Measurements from ENCODE around the gene FBXO41.

FBXO41 gene

GRCh38 chr2:73238976-73239375, 45.3 kb downstream of the FBXO41 start:
- DNase-seq: no peak

- DNase-seq: no peak
These were observed 46.1 kb downstream of the FBXO41 start for GRCh38 chr2:73238149-73238548.

- DNase-seq: no peak
These were observed 47.1 kb downstream of the FBXO41 start for GRCh38 chr2:73237168-73237567.

GRCh38 chr2:73235315-73236028, 48.8 kb downstream of the FBXO41 start:
- no peak for DNase-seq

- DNase-seq: peak; percentile 94
These were observed 50.1 kb downstream of the FBXO41 start, which contains the start of gene CCT7 for GRCh38 chr2:73233932-73234832. TSS of gene CCT7 (plus strand) at chr2:73234308. CDS start at chr2:73234379, 71 bp downstream.

GRCh38 chr2:73233154-73233931, 50.9 kb downstream of the FBXO41 start, which contains the start of gene PRADC1:
TSS of gene PRADC1 (minus strand) at chr2:73233239. CDS start at chr2:73233160, 79 bp downstream.
- DNase-seq: peak; percentile 98

- DNase-seq: peak; percentile 33
These were observed 51.7 kb downstream of the FBXO41 start for GRCh38 chr2:73232403-73233153.

GRCh38 chr2:73228631-73229030, 55.6 kb downstream of the FBXO41 start:
- no peak for DNase-seq

GRCh38 chr2:73227086-73227485, 57.2 kb downstream of the FBXO41 start:
- DNase-seq: no peak

GRCh38 chr2:73225513-73226360, 58.5 kb downstream of the FBXO41 start:
- no peak for DNase-seq

- DNase-seq: no peak
These were observed 60.5 kb downstream of the FBXO41 start for GRCh38 chr2:73223821-73224220.

- DNase-seq: no peak
These were observed 66.0 kb downstream of the FBXO41 start for GRCh38 chr2:73218298-73218697.

- DNase-seq: no peak
These were observed 66.5 kb downstream of the FBXO41 start for GRCh38 chr2:73217826-73218225.

- DNase-seq: no peak
These were observed 67.1 kb downstream of the FBXO41 start for GRCh38 chr2:73217160-73217559.

GRCh38 chr2:73215254-73215653, 69.0 kb downstream of the FBXO41 start:
- DNase-seq: no peak

GRCh38 chr2:73214120-73215035, 69.9 kb downstream of the FBXO41 start, which contains the start of gene SMYD5:
TSS of gene SMYD5 (plus strand) at chr2:73214245. CDS start at chr2:73214267, 22 bp downstream.
- peak; percentile 93 for DNase-seq

- peak; percentile 75 for DNase-seq
These were observed 71.7 kb downstream of the FBXO41 start for GRCh38 chr2:73212448-73213176.

- no peak for DNase-seq
These were observed 72.2 kb downstream of the FBXO41 start for GRCh38 chr2:73212098-73212447.

GRCh38 chr2:73210696-73211095, 73.6 kb downstream of the FBXO41 start:
- no peak for DNase-seq

Measured in activated CD4-positive, alpha-beta T cell treated with anti-CD3 and anti-CD28 coated beads, Interleukin-2, amount 50 U/mL, for 16 hours (primary cell).